A549 (cell line): ENCODE results near the gene BCL6B.

Source experiments
- CTCF ChIP-seq: fragments of >200 bp; sonication (Bioruptor Twin); formaldehyde crosslinking; IDR thresholded peaks from 3 replicates; pipeline ENCODE4 v1.5.1; 2016
- HDAC2 ChIP-seq: fragments of 200-600 bp; sonication (generic); IDR thresholded peaks from 2 replicates; pipeline ENCODE4 v1.6.1; 2016
- JUN ChIP-seq, 2 experiments: fragments of >200 bp; sonication (Bioruptor Twin); formaldehyde crosslinking; IDR thresholded peaks; 2 replicates in 1 of 2; 3 replicates in 1 of 2; pipeline ENCODE4 v1.6.1; 2016 to 2017
- POLR2A ChIP-seq: IDR thresholded peaks from 2 replicates; pipeline ENCODE4 v1.6.1; 2012; ENCODE audit warnings: mild to moderate bottlenecking, low read length

- TF ChIP-seq CTCF (peak; percentile 87), HDAC2 (no peak), POLR2A (peak; percentile 89), JUN (IDR thresholded peaks at IDR 0.05) (peak; percentile 88 to 97)
Observed at GRCh38 chr17:7014261-7014994, 8.4 kb upstream of the BCL6B start.
